Measurements from ENCODE around the gene PINLYP.
"Not testable (repeated sequence)": the region's sequence is repeated elsewhere in the genome, so short reads cannot be mapped to it uniquely, and the experiment has no call there.

The PINLYP gene

DNA sequence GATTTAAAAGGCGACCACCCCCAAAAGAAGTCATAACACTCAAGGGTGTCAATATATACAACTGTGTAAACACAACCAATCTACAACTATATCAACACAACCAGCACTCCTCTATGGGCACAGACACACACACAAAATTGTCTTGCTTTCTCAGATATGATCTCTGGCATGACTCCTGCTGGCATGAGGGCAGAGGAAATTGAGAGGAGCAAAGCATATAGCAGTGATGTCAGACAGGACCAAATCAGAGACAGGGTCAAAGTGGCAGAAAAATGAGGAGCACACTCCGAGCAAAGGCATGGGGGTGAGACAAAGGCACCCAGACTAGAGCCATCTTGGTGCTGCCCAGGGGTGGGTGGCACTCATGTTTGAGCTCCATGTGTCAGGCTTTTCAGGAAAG lies 10.7 kb downstream of the PINLYP start:
- no peak for DNase-seq

DNA sequence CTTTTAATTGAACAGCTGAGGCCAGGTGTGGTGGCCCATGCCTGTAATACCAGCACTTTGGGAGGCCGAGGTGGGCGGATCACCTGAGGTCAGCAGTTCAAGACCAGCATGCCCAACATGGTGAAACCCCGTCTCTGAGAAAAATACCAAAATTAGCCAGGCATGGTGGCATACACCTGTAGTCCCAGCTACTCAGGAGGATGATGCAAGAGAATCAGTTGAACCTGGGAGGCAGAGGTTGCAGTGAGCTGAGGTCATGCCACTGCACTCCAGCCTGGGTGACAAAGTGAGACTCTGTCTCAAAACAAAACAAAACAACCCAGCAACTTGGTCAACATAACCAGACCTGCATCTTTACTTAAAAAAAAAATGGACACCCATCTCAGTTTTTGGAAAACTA lies 11.4 kb downstream of the PINLYP start:
- DNase-seq = not testable (repeated sequence)

DNA sequence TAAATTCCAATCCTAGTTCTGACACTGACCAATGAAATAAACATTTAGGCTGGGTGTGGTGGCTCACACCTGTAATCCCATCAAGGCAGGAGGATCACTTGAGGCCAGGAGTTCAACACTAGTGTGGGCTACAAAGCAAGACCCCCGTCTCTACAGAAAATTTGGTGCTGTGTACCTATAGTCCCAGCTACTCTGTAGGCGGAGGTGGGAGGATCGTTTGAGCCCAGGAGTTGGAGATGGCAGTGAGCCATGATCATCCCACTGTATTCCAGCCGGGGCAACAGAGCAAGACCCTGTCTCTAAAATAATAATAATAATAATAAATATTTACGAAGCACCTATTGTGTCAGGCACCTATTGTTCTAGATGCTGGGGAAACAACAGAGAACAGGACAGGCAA lies 13.7 kb downstream of the PINLYP start:
- DNase-seq = no peak

DNA sequence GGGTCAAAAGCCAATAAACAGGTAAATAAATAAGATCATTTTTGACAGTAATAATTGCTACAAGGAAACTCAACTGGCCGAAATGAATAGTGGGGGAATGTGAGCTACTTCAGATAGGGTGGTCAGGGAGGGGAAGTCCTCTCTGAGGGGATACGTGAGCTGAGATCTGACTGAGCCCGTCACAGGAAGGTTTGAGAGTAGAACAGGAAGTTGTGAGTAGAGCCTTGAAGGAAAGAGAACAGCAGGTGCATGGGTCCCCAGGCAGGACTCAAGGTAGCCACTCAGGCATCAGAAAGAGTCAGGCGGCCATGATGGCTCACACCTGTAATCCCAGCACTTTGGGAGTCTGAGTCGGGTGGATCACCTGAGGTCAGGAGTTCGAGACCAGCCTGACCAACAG lies 14.1 kb downstream of the PINLYP start:
- DNase-seq = no peak

DNA sequence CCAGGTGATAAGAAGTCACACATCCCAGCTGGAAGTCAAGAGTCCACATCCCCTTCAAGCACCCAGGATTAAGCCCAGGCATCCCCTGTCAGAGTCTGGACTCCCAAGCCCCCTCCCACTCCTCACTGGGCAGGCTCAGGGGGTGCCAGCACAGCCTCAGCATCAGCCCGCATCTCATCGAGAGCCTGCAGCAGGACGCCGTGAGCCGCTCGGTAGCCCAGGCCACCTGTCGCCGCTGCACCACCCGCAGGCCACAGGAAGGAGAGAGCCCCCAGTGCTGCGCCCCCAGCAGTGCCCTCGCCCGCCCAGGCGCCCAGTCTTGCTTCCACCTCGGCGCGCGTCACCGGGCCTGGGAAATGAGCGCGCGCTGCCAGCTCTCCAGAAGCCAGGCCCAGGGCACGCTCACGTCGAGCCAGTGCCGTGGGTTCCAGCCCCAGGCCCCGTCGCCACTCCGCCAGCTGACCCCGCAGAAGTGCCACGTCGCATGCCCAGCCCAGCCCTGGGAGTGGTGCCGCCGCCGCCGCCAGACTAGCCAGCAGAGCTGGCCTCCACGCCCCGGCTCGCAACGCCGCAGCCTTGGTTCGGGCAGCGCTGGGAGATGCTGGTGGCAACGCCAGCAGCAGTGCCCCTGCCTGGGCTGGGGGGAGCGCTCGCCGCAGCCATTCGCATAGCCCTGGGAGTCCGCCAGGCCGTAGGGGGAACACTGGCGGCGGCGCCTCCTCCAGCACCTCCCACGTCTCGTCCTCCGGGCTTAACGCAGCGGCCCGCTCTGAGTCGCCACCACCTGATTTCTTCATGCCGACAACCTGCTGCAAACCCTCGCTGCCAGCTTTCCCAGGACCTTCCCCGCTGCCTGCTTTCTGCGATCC lies 16.5 kb downstream of the PINLYP start:
- DNase-seq = no peak

DNA sequence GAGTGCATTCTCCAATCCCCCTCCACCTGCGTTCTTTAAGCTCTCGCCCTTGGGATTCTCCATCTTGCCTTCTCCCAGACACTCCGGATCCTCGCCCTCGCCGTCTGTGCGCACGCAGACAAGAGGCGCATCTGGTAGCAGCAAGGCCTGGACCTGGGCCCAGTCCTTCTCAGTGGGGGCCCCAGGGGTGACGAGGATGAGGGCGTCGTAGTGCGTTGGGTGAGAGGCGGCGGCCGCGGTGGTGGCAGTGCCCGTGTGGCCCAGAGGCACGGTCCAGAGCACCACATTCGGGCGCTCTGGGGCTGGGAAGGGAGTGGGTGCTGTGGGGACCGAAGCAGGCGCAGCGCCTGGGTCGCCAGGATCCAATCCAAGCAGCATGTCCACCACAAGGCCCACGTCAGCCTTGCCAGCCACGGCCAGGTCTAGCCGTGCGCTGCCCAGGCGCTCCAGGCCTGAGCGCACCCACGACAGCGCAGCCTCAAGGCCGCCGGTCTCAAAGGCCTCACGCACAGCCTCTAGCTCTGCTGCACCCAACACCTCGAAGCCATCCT lies 17.3 kb downstream of the PINLYP start:
- DNase-seq = no peak

DNA sequence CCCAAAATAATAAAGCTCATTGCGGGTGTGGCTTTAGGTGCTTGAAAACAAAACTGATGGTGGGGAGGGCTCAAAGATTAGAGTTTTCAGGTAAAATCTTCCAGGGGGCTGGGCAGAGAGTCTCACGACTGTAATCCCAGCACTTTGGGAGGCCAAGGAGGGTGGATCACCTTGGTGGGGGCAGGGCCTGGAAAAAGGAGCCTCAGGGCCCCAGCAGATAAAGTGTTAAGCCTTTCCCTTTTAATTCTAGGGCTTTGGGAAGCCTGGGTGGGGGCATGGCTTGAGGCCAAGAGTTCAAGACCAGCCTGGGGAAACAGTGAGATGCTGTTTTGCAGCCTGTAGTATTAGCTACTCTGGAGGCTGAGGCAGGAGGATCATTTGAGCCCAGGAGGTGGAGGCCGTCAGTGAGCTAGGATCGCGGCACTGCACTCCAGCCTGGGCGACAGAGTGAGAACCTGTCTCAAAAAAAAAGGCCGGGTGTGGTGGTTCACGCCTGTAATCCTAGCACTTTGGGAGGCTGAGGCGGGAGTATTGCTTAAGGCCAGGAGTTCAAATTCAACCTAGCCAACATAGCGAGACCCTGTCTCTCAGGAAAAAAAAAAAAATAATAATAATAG lies 18.6 kb downstream of the PINLYP start:
- DNase-seq = no peak

DNA sequence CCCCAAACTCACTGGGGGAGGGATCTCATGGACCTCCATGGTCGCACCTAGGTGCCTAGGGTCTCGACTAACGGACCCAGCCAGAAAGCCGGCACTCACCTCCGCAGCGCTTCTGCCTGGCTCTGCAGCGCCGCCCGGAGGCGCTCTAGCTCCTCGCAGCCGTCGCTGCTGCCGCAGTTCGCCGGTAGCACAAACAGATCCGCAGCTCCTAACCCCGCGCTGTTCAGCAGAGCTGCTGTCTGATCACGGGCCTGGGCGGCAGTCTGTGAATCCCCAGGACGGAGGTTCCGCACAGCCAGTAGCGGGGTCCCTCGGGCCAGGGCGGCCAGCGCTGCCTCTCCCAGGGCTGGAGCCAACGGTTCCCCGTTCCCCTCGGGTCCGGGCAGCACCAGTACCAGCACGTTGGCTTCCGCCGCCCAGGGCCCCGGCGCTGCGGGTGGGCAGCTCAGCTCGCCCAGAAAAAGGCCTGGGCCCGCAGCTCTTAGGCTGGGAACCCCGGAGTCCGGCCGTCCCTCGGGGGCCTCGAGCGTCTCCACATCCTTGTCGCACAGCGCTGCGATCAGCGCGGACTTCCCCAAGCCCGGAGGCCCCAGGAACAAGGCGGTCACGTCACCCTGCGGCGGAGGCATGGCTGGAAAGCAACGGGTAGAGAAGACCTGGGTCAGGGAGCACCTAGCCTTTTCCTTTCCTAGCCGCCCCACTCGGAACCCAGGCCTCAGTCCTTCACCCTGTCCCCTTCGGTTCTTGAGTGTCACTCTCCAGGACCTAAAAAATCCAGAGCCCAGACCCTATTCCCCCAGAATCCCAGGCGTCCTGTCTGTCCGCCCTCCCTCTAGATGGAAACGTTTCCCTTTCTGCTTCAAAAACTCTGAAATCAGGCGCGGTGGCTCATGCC lies 19.4 kb downstream of the PINLYP start:
- peak; percentile 89 for DNase-seq

DNA sequence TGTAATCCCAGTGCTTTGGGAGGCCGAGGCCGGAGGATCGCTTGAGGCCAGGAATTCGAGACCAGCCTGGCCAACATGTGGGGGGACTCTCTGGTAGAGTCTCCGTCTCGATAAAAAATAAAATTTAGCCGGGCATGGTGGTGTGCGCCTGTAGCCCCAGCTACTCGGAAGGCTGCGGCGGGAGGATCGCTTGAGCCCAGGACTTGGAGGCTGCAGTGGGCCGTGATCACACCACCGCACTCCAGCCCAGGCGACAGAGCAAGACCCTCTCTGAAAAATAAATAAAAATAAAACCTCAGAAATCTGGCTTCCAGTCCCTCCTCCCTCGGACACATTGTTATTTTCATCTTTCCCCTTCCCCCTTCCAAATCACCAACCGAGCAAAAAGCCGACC lies 20.0 kb downstream of the PINLYP start:
- DNase-seq = peak; percentile 23

DNA sequence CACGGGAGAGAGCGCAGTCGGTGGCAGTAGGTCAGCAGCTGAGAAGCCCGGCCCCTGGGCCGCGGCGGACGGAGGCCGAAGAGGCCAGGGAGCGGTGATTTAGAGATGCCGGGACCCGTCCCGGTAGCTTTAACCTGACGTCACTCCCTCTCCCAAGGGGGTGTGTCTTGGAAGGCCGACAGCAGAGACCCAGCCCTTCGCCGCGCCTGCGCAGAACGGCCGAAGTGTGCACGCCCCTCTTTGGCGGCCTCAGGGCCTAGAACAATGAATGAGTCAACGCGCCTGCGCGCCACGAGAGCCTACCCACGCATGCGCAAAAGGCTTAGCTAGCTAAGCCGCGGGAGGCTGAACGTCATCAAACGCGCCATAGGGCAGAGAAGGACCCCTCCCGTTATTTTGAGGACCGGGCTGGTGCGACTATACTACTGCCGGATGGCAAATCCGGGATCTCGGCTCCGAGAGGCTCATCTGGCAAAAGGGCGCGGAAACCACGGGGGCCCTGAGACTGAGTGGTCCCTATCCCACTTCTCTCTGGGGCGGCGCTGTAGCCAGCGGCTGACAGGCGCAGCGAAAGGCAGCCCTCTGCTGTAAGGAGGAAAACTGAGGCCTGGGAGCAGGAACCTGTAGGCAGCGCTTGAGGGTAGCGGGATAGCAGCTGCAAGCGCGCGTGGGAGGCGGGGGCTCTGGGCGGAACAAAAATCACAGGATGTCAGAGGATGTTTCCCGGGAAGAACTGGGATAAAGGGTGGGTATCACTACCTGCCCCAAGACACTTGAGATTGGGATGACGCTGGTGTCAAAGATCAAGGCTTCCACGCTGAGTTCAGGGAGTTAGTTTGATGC lies 20.6 kb downstream of the PINLYP start, which contains the start of the genes IRGQ and ZNF576:
IRGQ (minus strand) TSS at position 136 of the 843 bp plus-strand sequence. CDS start 796 bp downstream, outside the sequence.
ZNF576 (plus strand) TSS at position 597 of the 843 bp plus-strand sequence. CDS start 514 bp downstream, outside the sequence.
- DNase-seq = peak; percentile 100

DNA sequence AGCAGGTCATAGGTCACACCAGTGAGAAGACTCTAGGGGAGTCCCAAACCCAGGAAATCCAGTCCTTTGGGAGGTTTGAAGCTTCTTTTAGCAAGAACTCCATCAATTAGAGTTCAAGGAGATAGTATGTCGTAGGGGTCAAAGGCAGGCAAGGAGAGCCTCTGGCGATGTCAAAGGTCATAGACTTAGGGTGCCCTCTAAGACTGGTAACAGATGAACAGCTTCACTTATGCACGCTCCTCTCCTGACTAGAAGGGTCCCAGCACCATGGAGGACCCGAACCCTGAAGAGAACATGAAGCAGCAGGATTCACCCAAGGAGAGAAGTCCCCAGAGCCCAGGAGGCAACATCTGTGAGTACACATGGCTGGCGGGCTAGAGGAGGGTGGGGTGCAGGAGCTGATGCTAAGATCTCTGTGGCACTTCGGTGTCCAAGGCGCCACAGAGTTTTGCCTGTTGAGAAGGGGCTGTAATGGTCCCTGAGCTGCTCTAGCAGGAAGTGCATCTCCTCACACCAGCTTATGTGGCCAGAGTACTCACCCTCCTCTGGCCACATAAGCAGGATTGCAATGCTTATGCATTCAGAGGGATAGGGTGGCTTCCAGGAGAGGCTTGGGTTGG lies 21.4 kb downstream of the PINLYP start:
- DNase-seq = peak; percentile 37

DNA sequence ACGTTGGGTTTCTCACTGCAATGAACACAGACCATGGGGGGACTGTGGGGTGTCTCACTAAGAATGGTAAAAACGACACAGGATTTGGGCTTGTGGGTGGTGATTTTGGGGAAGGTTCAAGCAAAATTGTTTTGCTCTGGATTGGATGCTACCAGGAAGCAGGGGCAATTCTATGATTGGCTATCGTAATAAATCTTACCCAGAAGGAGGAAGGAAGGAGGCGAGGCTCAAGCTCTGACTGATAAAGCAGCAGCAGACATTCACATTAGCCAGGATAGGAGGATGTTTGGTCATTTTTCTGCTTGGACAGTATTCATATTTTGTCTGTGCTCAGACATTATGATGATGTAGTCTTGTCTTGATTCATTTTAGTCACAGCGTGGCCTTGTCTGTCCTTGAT lies 22.3 kb downstream of the PINLYP start:
- peak; percentile 57 for DNase-seq

DNA sequence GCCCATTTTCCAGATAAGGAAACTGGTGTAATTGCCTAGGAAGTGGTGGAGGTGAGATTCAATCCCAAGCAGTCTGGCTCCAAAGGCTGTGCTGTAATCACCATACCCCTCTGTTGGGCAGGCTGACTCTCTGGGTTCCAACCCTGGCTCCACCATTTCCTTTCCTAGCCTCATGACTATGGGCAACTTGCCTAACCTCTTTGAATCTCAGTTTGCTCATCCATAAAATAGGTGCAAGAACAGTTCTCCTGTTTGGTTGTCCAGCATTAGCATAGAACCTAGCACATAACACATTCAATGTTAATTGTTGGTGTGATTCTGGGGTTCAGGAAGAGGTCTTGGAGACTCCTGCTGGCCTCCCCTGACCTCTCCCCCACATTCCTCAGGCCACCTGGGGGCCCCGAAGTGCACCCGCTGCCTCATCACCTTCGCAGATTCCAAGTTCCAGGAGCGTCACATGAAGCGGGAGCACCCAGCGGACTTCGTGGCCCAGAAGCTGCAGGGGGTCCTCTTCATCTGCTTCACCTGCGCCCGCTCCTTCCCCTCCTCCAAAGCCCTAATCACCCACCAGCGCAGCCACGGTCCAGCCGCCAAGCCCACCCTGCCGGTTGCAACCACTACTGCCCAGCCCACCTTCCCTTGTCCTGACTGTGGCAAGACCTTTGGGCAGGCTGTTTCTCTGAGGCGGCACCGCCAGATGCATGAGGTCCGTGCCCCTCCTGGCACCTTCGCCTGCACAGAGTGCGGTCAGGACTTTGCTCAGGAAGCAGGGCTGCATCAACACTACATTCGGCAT lies 23.0 kb downstream of the PINLYP start:
- DNase-seq = no peak

DNA sequence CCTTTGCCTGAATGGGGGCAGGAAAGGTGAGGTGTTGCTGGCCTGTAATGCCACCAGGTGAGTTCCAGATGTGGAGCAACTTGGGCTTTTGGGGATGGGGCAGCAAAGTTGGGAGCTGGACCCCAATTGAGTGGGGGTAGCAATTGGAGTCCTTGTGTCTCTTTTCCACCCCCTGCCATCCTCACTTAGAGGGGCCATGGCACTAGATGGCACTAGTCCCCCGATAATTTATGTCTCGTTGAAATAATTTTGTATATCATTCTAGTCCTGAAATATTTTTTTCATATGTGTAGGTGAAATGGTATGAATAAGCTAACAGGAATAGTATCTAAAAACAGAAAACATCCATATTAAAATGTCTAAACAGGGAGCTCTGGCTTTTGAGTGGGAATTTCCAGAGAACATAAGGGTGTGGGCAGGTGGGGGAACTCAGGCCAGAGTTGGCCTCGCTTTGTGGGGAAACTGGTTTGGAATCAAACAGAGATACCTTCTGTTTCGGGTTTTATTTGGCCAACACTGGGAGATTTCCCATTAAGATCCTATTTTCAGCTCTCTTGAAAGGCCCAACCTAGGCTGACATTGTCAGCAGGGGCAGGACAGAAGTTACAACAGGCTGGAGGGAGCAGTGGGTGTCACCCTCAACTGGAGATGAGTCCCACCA lies 24.2 kb downstream of the PINLYP start:
- DNase-seq = no peak

DNA sequence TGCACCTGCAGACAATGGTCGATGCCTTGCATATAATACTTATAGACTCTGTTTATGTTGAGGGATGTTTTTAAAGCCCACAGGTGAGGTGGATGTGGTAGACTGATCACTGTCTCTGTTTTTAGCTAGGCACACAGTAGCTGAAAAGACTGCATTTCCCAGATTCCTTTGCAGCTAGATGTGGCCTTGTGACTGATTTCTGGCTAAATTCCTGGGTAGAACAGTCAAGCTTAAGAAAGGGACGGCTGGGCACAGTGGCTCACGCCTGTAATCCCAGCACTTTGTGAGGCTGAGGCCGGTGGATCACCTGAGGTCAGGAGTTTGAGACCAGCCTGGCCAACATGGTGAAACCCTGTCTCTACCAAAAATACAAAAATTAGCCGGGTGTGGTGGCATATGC lies 24.7 kb downstream of the PINLYP start:
- DNase-seq = not testable (repeated sequence)

DNA sequence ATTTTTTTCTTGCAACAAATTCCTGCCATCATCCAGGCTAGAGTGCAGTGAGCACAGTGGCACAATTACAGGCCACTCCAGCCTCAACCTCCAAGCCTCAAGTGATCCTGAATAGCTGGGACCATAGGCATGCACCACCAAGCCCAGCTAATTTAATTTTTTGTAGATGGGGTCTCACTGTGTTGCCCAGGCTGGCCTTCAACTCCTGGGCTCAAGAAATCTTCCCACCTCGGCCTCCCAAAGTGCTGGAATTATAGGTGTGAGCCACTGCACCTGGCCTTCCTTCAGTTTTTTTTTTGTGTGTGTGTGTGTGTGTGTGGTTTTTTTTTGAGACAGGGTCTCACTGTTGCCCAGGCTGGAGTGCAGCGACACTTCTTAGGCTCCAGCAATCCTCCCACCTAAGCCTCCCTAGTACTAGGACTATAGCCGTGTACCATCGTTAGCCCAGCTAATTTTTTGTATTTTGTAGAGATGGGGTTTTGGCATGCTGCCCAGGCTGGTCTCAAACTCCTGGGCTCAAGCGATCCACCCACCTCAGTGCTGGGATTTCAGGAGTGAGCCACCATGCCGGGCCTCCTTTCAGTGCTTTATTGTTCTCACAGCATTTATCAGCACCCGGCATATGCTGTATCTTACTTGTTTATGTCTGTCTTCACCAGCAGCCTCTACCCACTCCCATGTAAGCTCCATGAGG lies 30.4 kb downstream of the PINLYP start:
- no peak for DNase-seq

DNA sequence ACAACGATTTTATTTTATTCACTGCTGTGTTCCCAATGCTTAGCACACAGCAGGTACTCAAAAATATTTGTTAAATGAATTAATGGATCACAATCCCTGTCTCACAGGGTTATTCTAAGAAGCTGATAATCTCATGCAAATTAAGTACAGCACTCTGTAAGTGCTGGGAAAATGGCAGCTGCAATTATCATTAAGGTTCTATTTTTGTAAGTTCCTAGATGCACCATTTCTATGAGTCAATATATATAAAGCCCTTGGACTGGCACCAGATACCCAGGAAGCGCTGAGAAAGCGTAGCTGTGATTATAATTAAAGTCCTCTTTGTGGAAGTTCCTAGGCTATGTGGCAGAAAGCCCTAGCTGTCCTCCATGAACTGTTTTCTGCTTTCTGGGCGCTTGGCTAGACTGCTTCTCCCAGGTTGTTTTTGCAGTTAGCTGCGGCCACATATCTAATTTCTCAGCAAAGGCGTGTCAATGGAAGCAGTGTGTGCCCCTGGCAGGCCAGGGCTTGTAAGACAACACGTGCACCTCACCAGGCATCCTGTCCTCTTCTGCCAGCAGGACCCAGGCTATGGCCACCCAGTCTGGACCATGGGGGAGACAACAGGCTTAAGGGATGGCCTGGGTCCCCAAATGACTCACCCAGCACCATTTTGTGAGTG lies 31.1 kb downstream of the PINLYP start:
- no peak for DNase-seq

Measured in hematopoietic multipotent progenitor cell treated with erythropoietin and hydrocortisone succinate and interleukin-3 and kit ligand, for 6 days (in vitro differentiated cells).